Type B pancreatic cell (in vitro differentiated cells): ENCODE data around the gene SFXN5. TPM values are rescaled to one million over a fixed set of nuclear protein-coding genes. Genes with fewer than 3 reads are reported as not detected.

ENCODE experiments used
- DNase-seq: peaks from one replicate; pipeline ENCODE4 v3.0.0; 2021; ENCODE audit warnings: mixed read lengths; ENCODE audit not compliant: unreplicated experiment; ENCODE audit errors: extremely low spot score
- H3K27ac Mint-ChIP-seq: 2 replicates; pipeline ENCODE4 v1.8.0; 2021; ENCODE audit warnings: mild to moderate bottlenecking, mixed read lengths
- H3K27me3 Mint-ChIP-seq: 2 replicates; pipeline ENCODE4 v1.8.0; 2021; ENCODE audit warnings: mixed read lengths
- H3K36me3 Mint-ChIP-seq: 2 replicates; pipeline ENCODE4 v1.8.0; 2021; ENCODE audit warnings: mixed read lengths
- H3K4me1 Mint-ChIP-seq: one replicate; pipeline ENCODE4 v1.8.0; 2021; ENCODE audit warnings: mixed read lengths; ENCODE audit not compliant: unreplicated experiment
- H3K4me3 Mint-ChIP-seq: 2 replicates; pipeline ENCODE4 v1.8.0; 2021; ENCODE audit warnings: mild to moderate bottlenecking, mixed read lengths
- H3K9me3 Mint-ChIP-seq: 2 replicates; pipeline ENCODE4 v1.8.0; 2021; ENCODE audit warnings: mixed read lengths
- CTCF ChIP-seq: fragments of 200-600 bp; sonication (generic); conservative IDR thresholded peaks from 2 replicates; pipeline ENCODE4 v1.5.0; 2021; ENCODE audit warnings: antibody characterized with exemption, mild to moderate bottlenecking
- total RNA-seq: library from RNA; stranded (reverse); gene quantifications from 2 replicates; pipeline ENCODE4 v1.2.1, GENCODE V29; 2021; ENCODE audit warnings: low replicate concordance

Gene SFXN5
- total RNA-seq, 1 donor from 2014 or later: 27.3 TPM

- Mint-ChIP-seq H3K27ac (no peak overlapping the region), H3K27me3 (peaks cover 4% of the 10 kb centered on the region), H3K9me3 (no peaks in the 10 kb centered on the region), H3K36me3 (no peaks in the 10 kb centered on the region), H3K4me1 (no peaks in the 10 kb centered on the region), H3K4me3 (no peak overlapping the region)
- no peak for DNase-seq
- no peak for TF ChIP-seq CTCF
These were observed 122.5 kb downstream of the SFXN5 start for GRCh38 chr2:72949045-72949444.

- Mint-ChIP-seq H3K4me3 (no peak overlapping the region), H3K9me3 (no peaks in the 10 kb centered on the region), H3K27me3 (peaks cover 4% of the 10 kb centered on the region)
These were observed 123.3 kb downstream of the SFXN5 start for GRCh38 chr2:72947952-72948830.

GRCh38 chr2:72946466-72946865 is 125.0 kb downstream of the SFXN5 start:
- no peak for DNase-seq
- Mint-ChIP-seq H3K27me3 (peaks cover 4% of the 10 kb centered on the region), H3K4me3 (no peak overlapping the region), H3K36me3 (no peaks in the 10 kb centered on the region), H3K4me1 (peaks cover 4% of the 10 kb centered on the region), H3K27ac (no peak overlapping the region), H3K9me3 (no peaks in the 10 kb centered on the region)
- TF ChIP-seq CTCF: no peak

More at GRCh38 chr2:72947952-72948830, 123.3 kb downstream of the SFXN5 start:
- TF ChIP-seq CTCF: no peak
- no peak for DNase-seq
- Mint-ChIP-seq H3K4me1 (no peaks in the 10 kb centered on the region), H3K27ac (no peak overlapping the region), H3K36me3 (no peaks in the 10 kb centered on the region)

GRCh38 chr2:72945450-72946019 is 126.0 kb downstream of the SFXN5 start:
- H3K9me3 Mint-ChIP-seq: no peaks in the 10 kb centered on the region
- no peak for TF ChIP-seq CTCF
- DNase-seq: no peak
- H3K36me3 Mint-ChIP-seq: no peaks in the 10 kb centered on the region
- H3K4me3 Mint-ChIP-seq: no peak overlapping the region
- H3K4me1 Mint-ChIP-seq: peaks cover 12% of the 10 kb centered on the region
- H3K27me3 Mint-ChIP-seq: peaks cover 4% of the 10 kb centered on the region
- no peak overlapping the region for H3K27ac Mint-ChIP-seq

GRCh38 chr2:72944804-72945449 is 126.6 kb downstream of the SFXN5 start:
- H3K36me3 Mint-ChIP-seq: no peaks in the 10 kb centered on the region
- H3K27ac Mint-ChIP-seq: no peak overlapping the region
- H3K4me1 Mint-ChIP-seq: peaks cover 18% of the 10 kb centered on the region
- H3K9me3 Mint-ChIP-seq: no peaks in the 10 kb centered on the region
- peaks cover 6% of the 10 kb centered on the region for H3K27me3 Mint-ChIP-seq
- H3K4me3 Mint-ChIP-seq: no peak overlapping the region
- no peak for TF ChIP-seq CTCF
- DNase-seq: no peak
